Osteocyte (in vitro differentiated cells): ENCODE measurements around the gene RAD51B. TPM values are rescaled to one million over a fixed set of nuclear protein-coding genes. Genes with fewer than 3 reads are reported as not detected.

Source experiments
- DNase-seq: peaks from one replicate; pipeline ENCODE4 v3.0.0; 2021; ENCODE audit warnings: mixed read lengths; ENCODE audit not compliant: unreplicated experiment; ENCODE audit errors: extremely low spot score
- H3K27ac Mint-ChIP-seq: one replicate; pipeline ENCODE4 v1.8.0; 2021; ENCODE audit warnings: mild to moderate bottlenecking, mixed read lengths; ENCODE audit not compliant: unreplicated experiment
- H3K27me3 Mint-ChIP-seq: one replicate; pipeline ENCODE4 v1.8.0; 2021; ENCODE audit warnings: mixed read lengths; ENCODE audit not compliant: unreplicated experiment
- H3K36me3 Mint-ChIP-seq: one replicate; pipeline ENCODE4 v1.8.0; 2021; ENCODE audit warnings: mixed read lengths; ENCODE audit not compliant: unreplicated experiment
- H3K4me1 Mint-ChIP-seq: one replicate; pipeline ENCODE4 v1.8.0; 2021; ENCODE audit warnings: mixed read lengths; ENCODE audit not compliant: unreplicated experiment
- H3K4me3 Mint-ChIP-seq: one replicate; pipeline ENCODE4 v1.8.0; 2021; ENCODE audit warnings: mild to moderate bottlenecking, moderate library complexity, mixed read lengths; ENCODE audit not compliant: unreplicated experiment
- H3K9me3 Mint-ChIP-seq: one replicate; pipeline ENCODE4 v1.8.0; 2021; ENCODE audit warnings: mixed read lengths; ENCODE audit not compliant: unreplicated experiment
- total RNA-seq: library from RNA; stranded (reverse); gene quantifications from 2 replicates; pipeline ENCODE4 v1.2.1, GENCODE V29; 2021
- TF ChIP-seq, protein P1 (sequence below): fragments of 200-600 bp; sonication (generic); IDR thresholded peaks from 2 replicates; pipeline ENCODE4 v1.5.0; 2021; ENCODE audit warnings: antibody characterized with exemption, mild to moderate bottlenecking, moderate library complexity

Gene RAD51B
- total RNA-seq, 1 donor from 2014 or later, result 12.7 TPM

DNA sequence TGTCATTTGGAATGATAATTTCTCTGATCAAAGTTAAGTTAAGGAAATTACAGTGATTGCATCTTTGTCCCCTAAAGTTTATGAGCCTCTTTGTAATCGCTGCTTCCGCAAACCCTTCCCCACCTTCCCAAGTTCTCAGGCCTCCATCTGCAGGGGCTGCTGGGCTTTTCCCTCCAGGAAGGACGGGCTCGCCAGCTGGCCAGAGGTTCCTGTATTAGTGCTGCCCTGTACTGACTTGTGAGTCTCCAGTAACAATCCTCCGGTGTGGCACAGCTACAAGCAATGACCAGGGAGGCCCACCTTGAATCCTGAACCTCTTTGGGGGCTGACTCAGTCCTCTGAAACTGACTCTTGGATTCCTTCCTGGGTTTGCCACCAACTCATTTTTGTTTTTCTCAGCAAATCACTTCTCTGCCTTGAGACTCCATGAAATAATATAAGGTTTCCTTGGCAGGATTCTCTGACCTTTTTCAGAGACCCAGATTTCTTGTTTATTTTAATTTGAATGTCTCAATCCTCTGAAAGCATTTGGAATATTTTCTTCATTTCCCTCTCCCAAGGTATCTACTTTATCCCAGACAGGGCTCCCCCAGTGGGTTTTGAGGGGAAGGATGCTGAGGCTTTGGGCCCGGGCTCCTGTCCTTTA is 574.7 kb downstream of the RAD51B start:
- no peak for DNase-seq
- Mint-ChIP-seq H3K36me3 (no peaks in the 10 kb centered on the region), H3K4me1 (peaks cover 80% of the 10 kb centered on the region), H3K9me3 (peaks cover 4% of the 10 kb centered on the region), H3K27me3 (no peaks in the 10 kb centered on the region), H3K27ac (peak overlapping the region; percentile 84), H3K4me3 (no peak overlapping the region)
- TF ChIP-seq, protein P1, sequence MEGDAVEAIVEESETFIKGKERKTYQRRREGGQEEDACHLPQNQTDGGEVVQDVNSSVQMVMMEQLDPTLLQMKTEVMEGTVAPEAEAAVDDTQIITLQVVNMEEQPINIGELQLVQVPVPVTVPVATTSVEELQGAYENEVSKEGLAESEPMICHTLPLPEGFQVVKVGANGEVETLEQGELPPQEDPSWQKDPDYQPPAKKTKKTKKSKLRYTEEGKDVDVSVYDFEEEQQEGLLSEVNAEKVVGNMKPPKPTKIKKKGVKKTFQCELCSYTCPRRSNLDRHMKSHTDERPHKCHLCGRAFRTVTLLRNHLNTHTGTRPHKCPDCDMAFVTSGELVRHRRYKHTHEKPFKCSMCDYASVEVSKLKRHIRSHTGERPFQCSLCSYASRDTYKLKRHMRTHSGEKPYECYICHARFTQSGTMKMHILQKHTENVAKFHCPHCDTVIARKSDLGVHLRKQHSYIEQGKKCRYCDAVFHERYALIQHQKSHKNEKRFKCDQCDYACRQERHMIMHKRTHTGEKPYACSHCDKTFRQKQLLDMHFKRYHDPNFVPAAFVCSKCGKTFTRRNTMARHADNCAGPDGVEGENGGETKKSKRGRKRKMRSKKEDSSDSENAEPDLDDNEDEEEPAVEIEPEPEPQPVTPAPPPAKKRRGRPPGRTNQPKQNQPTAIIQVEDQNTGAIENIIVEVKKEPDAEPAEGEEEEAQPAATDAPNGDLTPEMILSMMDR, result no peak

DNA sequence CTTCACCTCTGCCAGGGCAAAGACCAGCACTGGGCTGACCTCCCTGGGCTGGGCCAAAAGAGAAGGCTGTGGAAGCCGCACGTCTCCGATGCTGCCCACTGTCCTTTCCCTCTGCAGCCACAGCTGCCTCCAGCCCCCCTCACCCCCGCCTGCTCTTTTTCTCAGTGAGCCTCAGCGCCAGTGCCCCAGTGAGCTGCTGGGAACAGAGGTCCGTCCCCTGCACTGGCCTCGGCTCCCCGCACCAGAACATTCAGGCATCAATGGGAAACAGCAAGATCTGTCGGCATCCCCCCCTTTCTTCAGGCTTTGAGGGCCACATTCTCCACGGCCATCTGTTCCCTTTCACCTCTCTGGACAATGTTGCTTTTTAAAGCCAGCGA is 575.2 kb downstream of the RAD51B start:
- H3K27ac Mint-ChIP-seq, result peak overlapping the region; percentile 84
- H3K27me3 Mint-ChIP-seq, result no peaks in the 10 kb centered on the region
- no peak overlapping the region for H3K4me3 Mint-ChIP-seq
- TF ChIP-seq, protein P1, result no peak
- H3K36me3 Mint-ChIP-seq, result no peaks in the 10 kb centered on the region
- peaks cover 82% of the 10 kb centered on the region for H3K4me1 Mint-ChIP-seq
- peaks cover 4% of the 10 kb centered on the region for H3K9me3 Mint-ChIP-seq
- DNase-seq, result no peak

DNA sequence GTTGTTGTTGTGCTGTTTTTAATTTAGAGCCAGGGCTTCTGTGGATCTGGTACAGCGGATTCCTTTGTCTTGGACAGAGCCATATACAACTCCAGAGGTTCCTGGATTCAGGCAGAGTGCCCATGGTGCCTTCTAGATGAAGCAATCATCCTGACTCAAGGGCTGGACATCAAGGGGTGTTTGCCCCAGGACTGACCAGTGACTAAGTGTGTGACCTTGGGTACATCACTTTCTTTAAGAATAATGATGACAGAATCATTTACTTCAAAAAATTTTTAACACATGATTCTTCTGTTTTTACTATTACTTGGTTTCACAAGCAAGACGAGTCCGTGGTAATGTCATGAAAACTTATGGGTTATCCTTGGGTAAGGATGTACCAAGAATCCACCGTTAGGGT is 576.0 kb downstream of the RAD51B start:
- DNase-seq, result no peak
- Mint-ChIP-seq H3K9me3 (peaks cover 4% of the 10 kb centered on the region), H3K27me3 (no peaks in the 10 kb centered on the region), H3K4me3 (no peak overlapping the region), H3K4me1 (peaks cover 88% of the 10 kb centered on the region), H3K36me3 (no peaks in the 10 kb centered on the region), H3K27ac (peak overlapping the region; percentile 84)
- TF ChIP-seq, protein P1, result no peak

GRCh38 chr14:68396461-68396860 is 576.9 kb downstream of the RAD51B start:
- Mint-ChIP-seq H3K36me3 (no peaks in the 10 kb centered on the region), H3K9me3 (no peaks in the 10 kb centered on the region), H3K4me1 (peaks cover 88% of the 10 kb centered on the region), H3K27me3 (no peaks in the 10 kb centered on the region), H3K27ac (peak overlapping the region; percentile 4), H3K4me3 (no peak overlapping the region)
- TF ChIP-seq, protein P1, result no peak
- no peak for DNase-seq

GRCh38 chr14:68397371-68397811 is 577.8 kb downstream of the RAD51B start:
- no peaks in the 10 kb centered on the region for H3K9me3 Mint-ChIP-seq
- peaks cover 81% of the 10 kb centered on the region for H3K4me1 Mint-ChIP-seq
- TF ChIP-seq, protein P1, result no peak
- peak overlapping the region; percentile 70 for H3K27ac Mint-ChIP-seq
- H3K4me3 Mint-ChIP-seq, result no peak overlapping the region
- no peaks in the 10 kb centered on the region for H3K36me3 Mint-ChIP-seq
- H3K27me3 Mint-ChIP-seq, result no peaks in the 10 kb centered on the region
- DNase-seq, result no peak
